ENCODE data around the gene MICALL2.

The MICALL2 gene

GRCh38 chr7:1388021-1388702 is 71.1 kb downstream of the MICALL2 start:
- no peak for DNase-seq

GRCh38 chr7:1387261-1387660 is 72.0 kb downstream of the MICALL2 start:
- no peak for DNase-seq

- DNase-seq: peak; percentile 8
These were observed 72.5 kb downstream of the MICALL2 start for GRCh38 chr7:1386623-1387220.

GRCh38 chr7:1385809-1386622 is 73.3 kb downstream of the MICALL2 start:
- DNase-seq: no peak

GRCh38 chr7:1385086-1385808 is 74.0 kb downstream of the MICALL2 start:
- no peak for DNase-seq
